Measurements from ENCODE around the gene GOLGA5. TPM values are rescaled to one million over a fixed set of nuclear protein-coding genes. Genes with fewer than 3 reads are reported as not detected.
"Not testable (repeated sequence)": the region's sequence is repeated elsewhere in the genome, so short reads cannot be mapped to it uniquely, and the experiment has no call there.

The GOLGA5 gene
- total and polyA plus RNA-seq, 2 experiments from 2014 or later: 26.2 to 30.2 TPM

DNA sequence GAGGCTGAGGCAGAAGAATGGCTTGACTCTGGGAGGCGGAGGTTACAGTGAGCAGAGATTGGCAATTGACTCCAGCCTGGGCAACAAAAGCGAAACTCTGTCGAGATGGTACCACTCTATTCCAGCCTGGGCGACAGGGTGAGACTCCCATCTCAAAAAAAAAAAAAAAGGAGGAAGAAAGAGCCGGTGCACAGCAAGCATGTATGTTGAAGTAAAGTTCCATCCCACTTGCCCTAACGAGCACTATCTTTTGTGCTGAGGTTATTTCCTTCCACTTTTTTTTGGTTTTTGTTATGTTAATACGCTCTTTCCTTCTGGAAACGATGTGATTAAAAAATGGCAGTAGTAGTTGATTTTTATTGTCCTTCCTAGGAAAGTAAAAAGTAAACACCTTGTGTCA lies 19.5 kb upstream of the GOLGA5 start:
- no peaks in the 10 kb centered on the region for H3K36me3 Mint-ChIP-seq (ENCODE audit: low read depth)
- H3K9me3 Mint-ChIP-seq: no peaks in the 10 kb centered on the region; the same call in 2 of the 3 replicates
- DNase-seq (ENCODE audit: low spot score): no peak
- Histone ChIP-seq H3K4me3 (no peak overlapping the region), H3K36me3 (ENCODE audit: insufficient read depth) (no peaks in the 10 kb centered on the region), H4K20me1 (replicated peaks; ENCODE audit: insufficient read depth) (no peaks in the 10 kb centered on the region), H3K4me2 (no peak overlapping the region; the same call in 1 of the 2 replicates), H3K9me2 (ENCODE audit: insufficient read depth) (peaks cover 2% of the 10 kb centered on the region; the same call in 1 of the 2 replicates), H3K79me2 (replicated peaks; ENCODE audit: insufficient read depth) (no peaks in the 10 kb centered on the region), H3F3A (replicated peaks; ENCODE audit: low read depth) (no peaks in the 10 kb centered on the region), H2AFZ (no peak overlapping the region), H3K27ac (ENCODE audit: low read depth) (no peak overlapping the region), H3K4me1 (ENCODE audit: insufficient read depth) (no peaks in the 10 kb centered on the region), H3K27me3 (ENCODE audit: insufficient read depth) (no peaks in the 10 kb centered on the region)
- peaks cover 9% of the 10 kb centered on the region for H3K27me3 Mint-ChIP-seq (ENCODE audit: insufficient read depth, low read depth, poor library complexity)
- H3K4me3 Mint-ChIP-seq: no peak overlapping the region
- H3K4me1 Mint-ChIP-seq: peaks cover 6% of the 10 kb centered on the region; the same call in 2 of the 3 replicates
- TF ChIP-seq REST (IDR thresholded peaks at IDR 0.05; ENCODE audit: unreplicated experiment) (no peak), JUNB (IDR thresholded peaks at IDR 0.05; ENCODE audit: unreplicated experiment) (no peak)
- TF ChIP-seq, protein P1, sequence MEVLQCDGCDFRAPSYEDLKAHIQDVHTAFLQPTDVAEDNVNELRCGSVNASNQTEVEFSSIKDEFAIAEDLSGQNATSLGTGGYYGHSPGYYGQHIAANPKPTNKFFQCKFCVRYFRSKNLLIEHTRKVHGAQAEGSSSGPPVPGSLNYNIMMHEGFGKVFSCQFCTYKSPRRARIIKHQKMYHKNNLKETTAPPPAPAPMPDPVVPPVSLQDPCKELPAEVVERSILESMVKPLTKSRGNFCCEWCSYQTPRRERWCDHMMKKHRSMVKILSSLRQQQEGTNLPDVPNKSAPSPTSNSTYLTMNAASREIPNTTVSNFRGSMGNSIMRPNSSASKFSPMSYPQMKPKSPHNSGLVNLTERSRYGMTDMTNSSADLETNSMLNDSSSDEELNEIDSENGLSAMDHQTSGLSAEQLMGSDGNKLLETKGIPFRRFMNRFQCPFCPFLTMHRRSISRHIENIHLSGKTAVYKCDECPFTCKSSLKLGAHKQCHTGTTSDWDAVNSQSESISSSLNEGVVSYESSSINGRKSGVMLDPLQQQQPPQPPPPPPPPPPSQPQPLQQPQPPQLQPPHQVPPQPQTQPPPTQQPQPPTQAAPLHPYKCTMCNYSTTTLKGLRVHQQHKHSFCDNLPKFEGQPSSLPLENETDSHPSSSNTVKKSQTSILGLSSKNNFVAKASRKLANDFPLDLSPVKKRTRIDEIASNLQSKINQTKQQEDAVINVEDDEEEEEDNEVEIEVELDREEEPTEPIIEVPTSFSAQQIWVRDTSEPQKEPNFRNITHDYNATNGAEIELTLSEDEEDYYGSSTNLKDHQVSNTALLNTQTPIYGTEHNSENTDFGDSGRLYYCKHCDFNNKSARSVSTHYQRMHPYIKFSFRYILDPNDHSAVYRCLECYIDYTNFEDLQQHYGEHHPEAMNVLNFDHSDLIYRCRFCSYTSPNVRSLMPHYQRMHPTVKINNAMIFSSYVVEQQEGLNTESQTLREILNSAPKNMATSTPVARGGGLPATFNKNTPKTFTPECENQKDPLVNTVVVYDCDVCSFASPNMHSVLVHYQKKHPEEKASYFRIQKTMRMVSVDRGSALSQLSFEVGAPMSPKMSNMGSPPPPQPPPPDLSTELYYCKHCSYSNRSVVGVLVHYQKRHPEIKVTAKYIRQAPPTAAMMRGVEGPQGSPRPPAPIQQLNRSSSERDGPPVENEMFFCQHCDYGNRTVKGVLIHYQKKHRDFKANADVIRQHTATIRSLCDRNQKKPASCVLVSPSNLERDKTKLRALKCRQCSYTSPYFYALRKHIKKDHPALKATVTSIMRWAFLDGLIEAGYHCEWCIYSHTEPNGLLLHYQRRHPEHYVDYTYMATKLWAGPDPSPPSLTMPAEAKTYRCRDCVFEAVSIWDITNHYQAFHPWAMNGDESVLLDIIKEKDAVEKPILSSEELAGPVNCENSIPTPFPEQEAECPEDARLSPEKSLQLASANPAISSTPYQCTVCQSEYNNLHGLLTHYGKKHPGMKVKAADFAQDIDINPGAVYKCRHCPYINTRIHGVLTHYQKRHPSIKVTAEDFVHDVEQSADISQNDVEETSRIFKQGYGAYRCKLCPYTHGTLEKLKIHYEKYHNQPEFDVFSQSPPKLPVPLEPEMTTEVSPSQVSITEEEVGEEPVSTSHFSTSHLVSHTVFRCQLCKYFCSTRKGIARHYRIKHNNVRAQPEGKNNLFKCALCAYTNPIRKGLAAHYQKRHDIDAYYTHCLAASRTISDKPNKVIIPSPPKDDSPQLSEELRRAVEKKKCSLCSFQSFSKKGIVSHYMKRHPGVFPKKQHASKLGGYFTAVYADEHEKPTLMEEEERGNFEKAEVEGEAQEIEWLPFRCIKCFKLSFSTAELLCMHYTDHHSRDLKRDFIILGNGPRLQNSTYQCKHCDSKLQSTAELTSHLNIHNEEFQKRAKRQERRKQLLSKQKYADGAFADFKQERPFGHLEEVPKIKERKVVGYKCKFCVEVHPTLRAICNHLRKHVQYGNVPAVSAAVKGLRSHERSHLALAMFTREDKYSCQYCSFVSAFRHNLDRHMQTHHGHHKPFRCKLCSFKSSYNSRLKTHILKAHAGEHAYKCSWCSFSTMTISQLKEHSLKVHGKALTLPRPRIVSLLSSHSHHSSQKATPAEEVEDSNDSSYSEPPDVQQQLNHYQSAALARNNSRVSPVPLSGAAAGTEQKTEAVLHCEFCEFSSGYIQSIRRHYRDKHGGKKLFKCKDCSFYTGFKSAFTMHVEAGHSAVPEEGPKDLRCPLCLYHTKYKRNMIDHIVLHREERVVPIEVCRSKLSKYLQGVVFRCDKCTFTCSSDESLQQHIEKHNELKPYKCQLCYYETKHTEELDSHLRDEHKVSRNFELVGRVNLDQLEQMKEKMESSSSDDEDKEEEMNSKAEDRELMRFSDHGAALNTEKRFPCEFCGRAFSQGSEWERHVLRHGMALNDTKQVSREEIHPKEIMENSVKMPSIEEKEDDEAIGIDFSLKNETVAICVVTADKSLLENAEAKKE (CRISPR knock-in tag; IDR thresholded peaks at IDR 0.05): no peak
- no peak overlapping the region for H3K27ac Mint-ChIP-seq
- no peak for ATAC-seq

GRCh38 chr14:92775292-92775691 lies 18.8 kb upstream of the GOLGA5 start:
- not testable (repeated sequence) for H3F3A ChIP-seq (replicated peaks; ENCODE audit: low read depth); H4K20me1 ChIP-seq (replicated peaks; ENCODE audit: insufficient read depth); H3K79me2 ChIP-seq (replicated peaks; ENCODE audit: insufficient read depth); H3K4me1 ChIP-seq (ENCODE audit: insufficient read depth); H3K4me1 Mint-ChIP-seq; H3K36me3 ChIP-seq (ENCODE audit: insufficient read depth); H3K4me3 ChIP-seq; DNase-seq (ENCODE audit: low spot score); H3K9me2 ChIP-seq (ENCODE audit: insufficient read depth); H2AFZ ChIP-seq; H3K9me3 Mint-ChIP-seq; H3K27ac ChIP-seq (ENCODE audit: low read depth); H3K27me3 ChIP-seq (ENCODE audit: insufficient read depth); H3K4me2 ChIP-seq; H3K4me3 Mint-ChIP-seq; H3K27me3 Mint-ChIP-seq (ENCODE audit: insufficient read depth, low read depth, poor library complexity); ATAC-seq; H3K27ac Mint-ChIP-seq; H3K36me3 Mint-ChIP-seq (ENCODE audit: low read depth)

DNA sequence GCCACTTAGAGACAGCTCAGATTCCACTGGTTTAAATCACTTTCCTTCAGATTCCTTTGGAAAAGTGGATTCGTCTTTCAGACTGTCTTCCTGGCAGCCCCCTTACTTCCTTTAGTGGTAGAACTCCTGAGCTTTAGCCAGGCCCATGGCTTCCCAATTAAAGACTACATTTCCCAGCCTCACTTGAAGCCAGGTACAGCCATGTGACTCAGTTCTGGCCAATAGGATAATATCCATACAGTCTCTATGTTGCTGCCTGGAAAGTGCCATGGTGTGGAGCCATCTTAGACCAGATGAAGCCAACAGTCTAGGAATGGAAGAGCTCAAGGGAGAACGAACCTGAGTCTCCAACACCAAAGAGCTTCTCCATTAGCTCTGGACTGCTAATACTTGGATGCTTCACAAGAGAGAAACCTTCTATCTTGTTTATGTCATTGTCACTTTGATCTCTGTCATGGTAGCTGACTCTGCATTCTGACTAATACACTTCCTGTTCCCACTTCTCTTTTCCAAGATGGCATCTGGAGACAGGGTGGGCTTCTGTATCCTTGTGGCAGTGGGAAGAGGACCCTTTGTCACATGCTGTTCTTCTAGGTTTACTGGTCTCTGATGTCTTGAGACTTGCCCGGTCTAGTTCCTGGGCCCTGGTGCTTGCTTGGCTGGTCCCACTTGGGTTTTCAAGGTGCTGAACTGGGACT lies 15.1 kb upstream of the GOLGA5 start:
- H3K4me1 Mint-ChIP-seq: peaks cover 10% of the 10 kb centered on the region; the same call in 2 of the 3 replicates
- not testable (repeated sequence) for H4K20me1 ChIP-seq (replicated peaks; ENCODE audit: insufficient read depth); H3K27me3 ChIP-seq (ENCODE audit: insufficient read depth); H3K27me3 Mint-ChIP-seq (ENCODE audit: insufficient read depth, low read depth, poor library complexity); H3F3A ChIP-seq (replicated peaks; ENCODE audit: low read depth); H3K4me2 ChIP-seq; H3K36me3 ChIP-seq (ENCODE audit: insufficient read depth); H3K4me1 ChIP-seq (ENCODE audit: insufficient read depth); H3K4me3 Mint-ChIP-seq; H3K79me2 ChIP-seq (replicated peaks; ENCODE audit: insufficient read depth); H3K9me2 ChIP-seq (ENCODE audit: insufficient read depth); H3K27ac Mint-ChIP-seq; H3K4me3 ChIP-seq; H3K36me3 Mint-ChIP-seq (ENCODE audit: low read depth); H3K9me3 Mint-ChIP-seq; H2AFZ ChIP-seq; H3K27ac ChIP-seq (ENCODE audit: low read depth)
- ATAC-seq: peak; percentile 91
- DNase-seq (ENCODE audit: low spot score): peak; percentile 38
